ENCODE results near the gene BHLHE40.
A peak's percentile ranks its signal among the peaks of the same experiment; 100 is the strongest.

BHLHE40 gene

GRCh38 chr3:4980229-4981203, 1.3 kb downstream of the BHLHE40 start (continued):
- TF ChIP-seq ZNF624 (tag by site-specific recombination; IDR thresholded peaks at IDR 0.05) (no peak), ZSCAN23 (tag by site-specific recombination; IDR thresholded peaks at IDR 0.05) (0 out of 2 replicates have a peak, but pooled peaks have one; percentile 24), ZFP3 (tag by site-specific recombination; IDR thresholded peaks at IDR 0.05; ENCODE audit: low read depth) (peak; percentile 56; the same call in 1 of the 2 replicates), KLF7 (tag by site-specific recombination; IDR thresholded peaks at IDR 0.05; ENCODE audit: borderline replicate concordance) (peak; percentile 73; the same call in 1 of the 2 replicates), PRDM4 (tag by site-specific recombination; IDR thresholded peaks at IDR 0.05) (0 out of 2 replicates have a peak, but pooled peaks have one; percentile 15), IKZF3 (tag by site-specific recombination; IDR thresholded peaks at IDR 0.05) (peak; percentile 79), OSR2 (tag by site-specific recombination; IDR thresholded peaks at IDR 0.05) (peak; percentile 17; the same call in 1 of the 2 replicates), ZNF18 (tag by site-specific recombination; IDR thresholded peaks at IDR 0.05) (no peak; the same call in 1 of the 2 replicates), ZNF404 (tag by site-specific recombination; IDR thresholded peaks at IDR 0.05) (no peak), ZNF623 (tag by site-specific recombination; IDR thresholded peaks at IDR 0.05) (no peak), ZNF221 (tag by site-specific recombination; IDR thresholded peaks at IDR 0.05; ENCODE audit: borderline replicate concordance) (no peak), PBX3 (CRISPR knock-in tag; IDR thresholded peaks at IDR 0.05) (0 out of 2 replicates have a peak, but pooled peaks have one; percentile 34), REST (tag by site-specific recombination; IDR thresholded peaks at IDR 0.05) (no peak; the same call in 1 of the 2 replicates), ZNF394 (tag by site-specific recombination; IDR thresholded peaks at IDR 0.05; ENCODE audit: borderline replicate concordance) (peak; percentile 79), KLF9 (tag by site-specific recombination; IDR thresholded peaks at IDR 0.05; ENCODE audit: low read depth) (peak; percentile 61), ZNF654 (tag by site-specific recombination; IDR thresholded peaks at IDR 0.05; ENCODE audit: low read depth) (peak; percentile 28; the same call in 1 of the 2 replicates), KLF1 (tag by site-specific recombination; IDR thresholded peaks at IDR 0.05) (peak; percentile 71), ZNF585B (tag by site-specific recombination; IDR thresholded peaks at IDR 0.05) (no peak), ZNF830 (tag by site-specific recombination; IDR thresholded peaks at IDR 0.05; ENCODE audit: low read depth) (no peak), ZNF791 (tag by site-specific recombination; IDR thresholded peaks at IDR 0.05) (no peak), BCL11A (tag by site-specific recombination; IDR thresholded peaks at IDR 0.05; ENCODE audit: low read depth) (peak; percentile 92), ZNF785 (tag by site-specific recombination; IDR thresholded peaks at IDR 0.05) (no peak)
- TF ChIP-seq, protein P1, sequence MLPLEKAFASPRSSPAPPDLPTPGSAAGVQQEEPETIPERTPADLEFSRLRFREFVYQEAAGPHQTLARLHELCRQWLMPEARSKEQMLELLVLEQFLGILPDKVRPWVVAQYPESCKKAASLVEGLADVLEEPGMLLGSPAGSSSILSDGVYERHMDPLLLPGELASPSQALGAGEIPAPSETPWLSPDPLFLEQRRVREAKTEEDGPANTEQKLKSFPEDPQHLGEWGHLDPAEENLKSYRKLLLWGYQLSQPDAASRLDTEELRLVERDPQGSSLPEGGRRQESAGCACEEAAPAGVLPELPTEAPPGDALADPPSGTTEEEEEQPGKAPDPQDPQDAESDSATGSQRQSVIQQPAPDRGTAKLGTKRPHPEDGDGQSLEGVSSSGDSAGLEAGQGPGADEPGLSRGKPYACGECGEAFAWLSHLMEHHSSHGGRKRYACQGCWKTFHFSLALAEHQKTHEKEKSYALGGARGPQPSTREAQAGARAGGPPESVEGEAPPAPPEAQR (tag by site-specific recombination; IDR thresholded peaks at IDR 0.05), result no peak
- TF ChIP-seq, protein P2, sequence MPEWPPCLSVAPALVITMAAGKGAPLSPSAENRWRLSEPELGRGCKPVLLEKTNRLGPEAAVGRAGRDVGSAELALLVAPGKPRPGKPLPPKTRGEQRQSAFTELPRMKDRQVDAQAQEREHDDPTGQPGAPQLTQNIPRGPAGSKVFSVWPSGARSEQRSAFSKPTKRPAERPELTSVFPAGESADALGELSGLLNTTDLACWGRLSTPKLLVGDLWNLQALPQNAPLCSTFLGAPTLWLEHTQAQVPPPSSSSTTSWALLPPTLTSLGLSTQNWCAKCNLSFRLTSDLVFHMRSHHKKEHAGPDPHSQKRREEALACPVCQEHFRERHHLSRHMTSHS (tag by site-specific recombination; IDR thresholded peaks at IDR 0.05), result no peak
- TF ChIP-seq, protein P3, sequence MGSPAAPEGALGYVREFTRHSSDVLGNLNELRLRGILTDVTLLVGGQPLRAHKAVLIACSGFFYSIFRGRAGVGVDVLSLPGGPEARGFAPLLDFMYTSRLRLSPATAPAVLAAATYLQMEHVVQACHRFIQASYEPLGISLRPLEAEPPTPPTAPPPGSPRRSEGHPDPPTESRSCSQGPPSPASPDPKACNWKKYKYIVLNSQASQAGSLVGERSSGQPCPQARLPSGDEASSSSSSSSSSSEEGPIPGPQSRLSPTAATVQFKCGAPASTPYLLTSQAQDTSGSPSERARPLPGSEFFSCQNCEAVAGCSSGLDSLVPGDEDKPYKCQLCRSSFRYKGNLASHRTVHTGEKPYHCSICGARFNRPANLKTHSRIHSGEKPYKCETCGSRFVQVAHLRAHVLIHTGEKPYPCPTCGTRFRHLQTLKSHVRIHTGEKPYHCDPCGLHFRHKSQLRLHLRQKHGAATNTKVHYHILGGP (tag by site-specific recombination; IDR thresholded peaks at IDR 0.05), result no peak

All from HEK293 (cell line).